NB4 (cell line): ENCODE data around the gene LRRIQ3.

Experiments used
- MYC ChIP-seq: IDR thresholded peaks from 2 replicates; pipeline ENCODE4 v1.6.1; 2011; ENCODE audit warnings: low read depth, low read length
- POLR2A ChIP-seq: IDR thresholded peaks from 2 replicates; pipeline ENCODE4 v1.6.1; 2011; ENCODE audit warnings: mild to moderate bottlenecking; ENCODE audit not compliant: insufficient read length; ENCODE audit errors: extremely low read depth
- TF ChIP-seq, protein P1 (sequence below): IDR thresholded peaks from one replicate; pipeline ENCODE4 v1.5.1; 2012; ENCODE audit warnings: low read depth, low read length
- TF ChIP-seq, protein P2 (sequence below): IDR thresholded peaks from 2 replicates; pipeline ENCODE4 v1.6.1; 2011; ENCODE audit warnings: low read depth, low read length

DNA sequence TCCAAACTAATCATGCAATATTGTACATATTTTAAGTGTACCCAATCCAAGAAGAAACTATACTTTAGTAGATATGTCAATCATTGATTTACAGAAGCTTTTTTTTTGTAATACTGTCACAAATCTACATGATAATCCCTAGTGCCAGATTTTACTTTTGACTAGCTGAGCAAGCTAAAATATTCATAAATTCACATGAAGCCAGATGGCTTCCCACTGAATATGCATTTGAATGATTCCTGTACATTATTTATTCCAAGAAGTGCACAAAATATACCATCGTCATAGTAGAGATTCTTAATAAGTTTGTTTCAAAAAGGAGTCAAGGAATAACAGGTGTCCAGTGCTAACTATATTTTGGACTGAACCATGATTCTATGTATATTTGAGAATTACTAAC, 17.3 kb upstream of the LRRIQ3 start:
- TF ChIP-seq, protein P1, sequence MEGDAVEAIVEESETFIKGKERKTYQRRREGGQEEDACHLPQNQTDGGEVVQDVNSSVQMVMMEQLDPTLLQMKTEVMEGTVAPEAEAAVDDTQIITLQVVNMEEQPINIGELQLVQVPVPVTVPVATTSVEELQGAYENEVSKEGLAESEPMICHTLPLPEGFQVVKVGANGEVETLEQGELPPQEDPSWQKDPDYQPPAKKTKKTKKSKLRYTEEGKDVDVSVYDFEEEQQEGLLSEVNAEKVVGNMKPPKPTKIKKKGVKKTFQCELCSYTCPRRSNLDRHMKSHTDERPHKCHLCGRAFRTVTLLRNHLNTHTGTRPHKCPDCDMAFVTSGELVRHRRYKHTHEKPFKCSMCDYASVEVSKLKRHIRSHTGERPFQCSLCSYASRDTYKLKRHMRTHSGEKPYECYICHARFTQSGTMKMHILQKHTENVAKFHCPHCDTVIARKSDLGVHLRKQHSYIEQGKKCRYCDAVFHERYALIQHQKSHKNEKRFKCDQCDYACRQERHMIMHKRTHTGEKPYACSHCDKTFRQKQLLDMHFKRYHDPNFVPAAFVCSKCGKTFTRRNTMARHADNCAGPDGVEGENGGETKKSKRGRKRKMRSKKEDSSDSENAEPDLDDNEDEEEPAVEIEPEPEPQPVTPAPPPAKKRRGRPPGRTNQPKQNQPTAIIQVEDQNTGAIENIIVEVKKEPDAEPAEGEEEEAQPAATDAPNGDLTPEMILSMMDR = no peak
- TF ChIP-seq POLR2A = no peak
- TF ChIP-seq MYC = no peak
- TF ChIP-seq, protein P2, sequence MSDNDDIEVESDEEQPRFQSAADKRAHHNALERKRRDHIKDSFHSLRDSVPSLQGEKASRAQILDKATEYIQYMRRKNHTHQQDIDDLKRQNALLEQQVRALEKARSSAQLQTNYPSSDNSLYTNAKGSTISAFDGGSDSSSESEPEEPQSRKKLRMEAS = no peak
